ENCODE measurements around the gene POMGNT2. TPM values are rescaled to one million over a fixed set of nuclear protein-coding genes. Genes with fewer than 3 reads are reported as not detected.

POMGNT2 gene
- total RNA-seq, result 17.8 and 18.6 TPM in 2 replicates

DNA sequence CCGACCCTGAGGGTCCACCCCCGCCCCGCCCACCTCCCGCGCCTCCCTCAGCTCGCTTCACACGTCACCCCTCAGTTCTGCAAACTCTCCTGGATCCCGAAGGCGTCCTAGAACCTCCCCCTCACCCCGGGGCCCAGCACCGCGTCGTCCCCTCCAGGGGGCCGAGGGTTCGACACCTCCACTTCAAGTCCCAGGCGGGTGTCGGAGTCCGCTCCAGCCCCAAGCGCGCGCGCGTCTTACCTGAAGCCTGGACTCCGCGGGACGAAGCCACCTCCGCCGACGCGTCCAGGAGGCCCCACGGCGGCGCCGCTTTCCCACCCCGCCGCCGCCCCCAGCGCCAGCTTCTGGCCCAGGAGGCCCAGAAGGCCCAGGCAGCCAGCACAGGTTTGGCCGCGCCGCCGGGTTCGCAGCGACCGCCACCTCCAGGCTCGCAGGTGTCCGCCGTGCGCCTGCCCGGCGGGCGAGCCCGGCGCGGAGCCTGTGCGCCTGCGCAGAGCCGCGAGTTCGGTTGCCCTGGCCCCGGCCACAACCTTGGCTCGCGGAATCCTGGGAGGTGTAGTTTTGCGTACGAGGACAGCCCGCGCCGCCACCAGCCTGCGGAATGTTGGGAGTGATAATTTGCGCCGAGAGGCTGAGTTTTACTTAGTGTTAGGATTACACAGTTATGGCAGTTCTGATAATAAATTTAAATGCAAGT is at the start of gene POMGNT2:
Gene POMGNT2, minus strand, starts transcription at position 484 of the 697 bp plus-strand sequence. CDS start 24,648 bp downstream, outside the sequence.

Other genes starting within 250 kb of the POMGNT2 start
- not detected in 2 replicates for gene CYP8B1, start 230.2 kb downstream of the POMGNT2 start, total RNA-seq
- gene ZNF662, start 199.9 kb downstream of the POMGNT2 start, total RNA-seq, result 1.0 and 1.3 TPM in 2 replicates
- 0.50 and 1.2 TPM in 2 replicates for gene GASK1A, start 126.8 kb downstream of the POMGNT2 start, total RNA-seq
- 10.0 and 10.1 TPM in 2 replicates for gene SNRK, start 180.5 kb upstream of the POMGNT2 start, total RNA-seq